ENCODE results near the gene HACD1. TPM values are rescaled to one million over a fixed set of nuclear protein-coding genes. Genes with fewer than 3 reads are reported as not detected.

Gene HACD1
- total and polyA plus RNA-seq, 10 of the 15 experiments (the other 5 are each of a cell fraction or from before 2014, with no cell fraction given): 0.22 to 1.5 (median 0.78) TPM; not detected in 1

DNA sequence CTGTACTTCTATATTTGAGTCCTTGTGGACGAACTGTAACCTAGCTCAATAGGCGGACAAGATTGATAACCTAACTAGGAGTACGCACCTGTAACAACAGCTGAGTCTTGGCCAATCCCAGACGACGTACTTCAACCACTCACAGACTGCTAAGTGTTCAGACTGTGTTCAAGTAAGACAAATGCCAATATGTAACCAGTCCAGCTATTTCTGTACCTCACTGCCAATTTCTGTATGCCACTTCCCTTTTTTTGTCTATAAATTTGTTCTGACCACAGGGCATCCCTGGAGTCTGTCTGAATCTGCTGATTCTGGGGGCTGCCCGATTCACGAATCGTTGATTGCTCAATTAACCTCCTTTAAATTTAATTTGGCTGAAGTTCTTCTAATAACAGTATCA lies 32.2 kb downstream of the HACD1 start:
- in situ Hi-C loops (cut with MboI): no loop called here
- DNase-seq (ENCODE audit: low read depth, low spot score): peak; percentile 32
- Histone ChIP-seq H2AFZ (ENCODE audit: control insufficient read depth, low read depth, low read length) (peak overlapping the region; percentile 77), H3K27me3 (replicated peaks in 1 of 2; ENCODE audit: control insufficient read depth in 2 of 2, insufficient read depth in 2 of 2, low read length in 1 of 2) (no peaks in the 10 kb centered on the region), H3K9me3 (replicated peaks; ENCODE audit: control insufficient read depth, insufficient read depth, low read length) (no peaks in the 10 kb centered on the region), H4K20me1 (ENCODE audit: control insufficient read depth, insufficient read depth) (no peaks in the 10 kb centered on the region), H3K36me3 (ENCODE audit: control insufficient read depth in 2 of 2, insufficient read depth in 2 of 2, low read length in 1 of 2) (no peaks in the 10 kb centered on the region), H3K27ac (ENCODE audit: control insufficient read depth, insufficient read depth) (no peak overlapping the region), H3K4me3 (no peak overlapping the region), H3K4me1 (ENCODE audit: control insufficient read depth, insufficient read depth, low read length) (peaks cover 4% of the 10 kb centered on the region), H3K4me2 (ENCODE audit: control insufficient read depth, insufficient read depth) (peak overlapping the region; percentile 30), H3K79me2 (ENCODE audit: control insufficient read depth, insufficient read depth, low read length) (no peaks in the 10 kb centered on the region), H3K9ac (ENCODE audit: control insufficient read depth, insufficient read depth, low read length) (no peak overlapping the region)
- 5% methylated on average over 8 of the region's 8 CpGs for WGBS (ENCODE audit: insufficient coverage, insufficient replicate concordance, low lambda C conversion rate, missing lambda C conversion rate)
- peak; percentile 87 for ATAC-seq
- SMC1A ChIA-PET (ENCODE audit: uncharacterized antibody, unreplicated experiment): interaction anchor here (0.9 to 1.5 kb wide), 4 partner anchors 12 to 80 kb away, joined by 3 to 7 read pairs (median 4); no protein-coding TSS in a partner anchor
- POLR2A ChIA-PET: no interaction called here
- RAD21 ChIA-PET (ENCODE audit: unreplicated experiment): interaction anchor here (1.5 to 2.0 kb wide), 2 partner anchors 10 to 26 kb away, joined by 4 to 6 read pairs; no protein-coding TSS in a partner anchor
- no TSS peak for BruUV-seq (replicated peaks)
- intact Hi-C loops (cut with micrococcal nuclease; ENCODE audit: unreplicated experiment): loop anchor here (5.0 kb wide), 1 partner anchor 73 kb away; no protein-coding TSS in a partner anchor
- FAIRE-seq: peak; percentile 65
- CTCF ChIA-PET: interaction anchor here (0.6 to 0.9 kb wide), 2 partner anchors 21 to 177 kb away, joined by 3 to 4 read pairs; no protein-coding TSS in a partner anchor
- TF ChIP-seq MTA2 (IDR thresholded peaks at IDR 0.05; ENCODE audit: low read depth) (peak; percentile 43; the same call in 1 of the 2 replicates), NKRF (conservative IDR thresholded peaks at IDR 0.05) (no peak), MEF2B (IDR thresholded peaks at IDR 0.05; ENCODE audit: partially characterized antibody, poor library complexity, severe bottlenecking) (peak; percentile 40), SPI1 (IDR thresholded peaks at IDR 0.05; ENCODE audit: borderline replicate concordance, insufficient read depth, low read depth, low read length) (peak; percentile 85), ATF7 (IDR thresholded peaks at IDR 0.05; ENCODE audit: low read depth) (0 out of 2 replicates have a peak, but pooled peaks have one; percentile 39), SREBF2 (IDR thresholded peaks at IDR 0.05; ENCODE audit: low read length) (no peak)

All from GM12878 (cell line).